Astrocyte (in vitro differentiated cells and primary cell): ENCODE results near the gene RGS21.

Experiments
- EZH2 ChIP-seq: IDR thresholded peaks from 2 replicates; pipeline ENCODE4 v1.6.1; 2012; ENCODE audit warnings: mild to moderate bottlenecking, low read length, inconsistent platforms; ENCODE audit not compliant: insufficient read depth
- TF ChIP-seq, protein P1 (sequence below): IDR thresholded peaks from 2 replicates; pipeline ENCODE4 v1.5.1; 2011; ENCODE audit warnings: low read depth, mild to moderate bottlenecking, inconsistent platforms, low read length, moderate library complexity; ENCODE audit not compliant: insufficient read depth

DNA sequence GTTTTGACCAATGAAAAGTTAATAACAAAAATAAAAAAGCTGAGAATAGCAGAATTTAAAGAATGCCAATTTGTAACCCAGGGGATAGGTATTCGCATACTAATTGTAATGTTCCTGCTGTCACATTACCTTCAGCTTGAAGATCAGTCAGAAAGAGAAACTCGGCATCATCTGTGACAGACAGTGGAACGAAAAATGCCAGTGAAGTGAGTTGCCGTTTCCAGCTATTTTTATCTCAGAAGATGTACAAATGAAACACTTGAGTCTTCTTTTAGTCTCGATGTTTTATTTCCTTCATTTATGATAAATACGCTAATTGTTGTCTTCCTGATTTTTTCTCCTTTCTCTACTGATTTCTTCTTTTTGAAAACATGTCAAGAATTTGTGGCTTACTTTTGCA is 26.1 kb downstream of the RGS21 start:
- TF ChIP-seq, protein P1, sequence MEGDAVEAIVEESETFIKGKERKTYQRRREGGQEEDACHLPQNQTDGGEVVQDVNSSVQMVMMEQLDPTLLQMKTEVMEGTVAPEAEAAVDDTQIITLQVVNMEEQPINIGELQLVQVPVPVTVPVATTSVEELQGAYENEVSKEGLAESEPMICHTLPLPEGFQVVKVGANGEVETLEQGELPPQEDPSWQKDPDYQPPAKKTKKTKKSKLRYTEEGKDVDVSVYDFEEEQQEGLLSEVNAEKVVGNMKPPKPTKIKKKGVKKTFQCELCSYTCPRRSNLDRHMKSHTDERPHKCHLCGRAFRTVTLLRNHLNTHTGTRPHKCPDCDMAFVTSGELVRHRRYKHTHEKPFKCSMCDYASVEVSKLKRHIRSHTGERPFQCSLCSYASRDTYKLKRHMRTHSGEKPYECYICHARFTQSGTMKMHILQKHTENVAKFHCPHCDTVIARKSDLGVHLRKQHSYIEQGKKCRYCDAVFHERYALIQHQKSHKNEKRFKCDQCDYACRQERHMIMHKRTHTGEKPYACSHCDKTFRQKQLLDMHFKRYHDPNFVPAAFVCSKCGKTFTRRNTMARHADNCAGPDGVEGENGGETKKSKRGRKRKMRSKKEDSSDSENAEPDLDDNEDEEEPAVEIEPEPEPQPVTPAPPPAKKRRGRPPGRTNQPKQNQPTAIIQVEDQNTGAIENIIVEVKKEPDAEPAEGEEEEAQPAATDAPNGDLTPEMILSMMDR = no peak
- TF ChIP-seq EZH2 = no peak
